ENCODE data around the gene XKR3.

XKR3 gene

DNA sequence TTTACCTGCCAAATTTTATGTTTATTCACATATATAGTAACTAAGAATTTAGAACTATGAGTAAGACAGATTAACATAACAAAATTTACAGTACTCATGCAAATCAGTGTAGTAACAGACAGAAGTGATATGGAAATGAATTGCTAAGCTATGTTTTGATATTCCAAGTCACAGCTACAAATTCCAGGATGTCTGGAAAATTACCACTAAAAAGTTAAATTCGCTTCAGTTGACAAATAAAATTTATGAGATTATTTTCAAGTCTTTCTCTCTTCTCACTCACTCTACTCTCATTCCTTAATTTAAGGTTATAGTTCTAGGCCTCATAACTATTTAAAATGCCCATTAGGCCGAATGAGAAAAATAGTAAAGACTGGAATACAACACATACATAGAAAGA lies 18.1 kb downstream of the XKR3 start:
- ChIA-PET CTCF (interaction anchor here (1.1 kb wide), 1 partner anchor 10 kb away, joined by 3 read pairs; no protein-coding TSS in a partner anchor), POLR2A (no interaction called here)
- TF ChIP-seq, protein P1, sequence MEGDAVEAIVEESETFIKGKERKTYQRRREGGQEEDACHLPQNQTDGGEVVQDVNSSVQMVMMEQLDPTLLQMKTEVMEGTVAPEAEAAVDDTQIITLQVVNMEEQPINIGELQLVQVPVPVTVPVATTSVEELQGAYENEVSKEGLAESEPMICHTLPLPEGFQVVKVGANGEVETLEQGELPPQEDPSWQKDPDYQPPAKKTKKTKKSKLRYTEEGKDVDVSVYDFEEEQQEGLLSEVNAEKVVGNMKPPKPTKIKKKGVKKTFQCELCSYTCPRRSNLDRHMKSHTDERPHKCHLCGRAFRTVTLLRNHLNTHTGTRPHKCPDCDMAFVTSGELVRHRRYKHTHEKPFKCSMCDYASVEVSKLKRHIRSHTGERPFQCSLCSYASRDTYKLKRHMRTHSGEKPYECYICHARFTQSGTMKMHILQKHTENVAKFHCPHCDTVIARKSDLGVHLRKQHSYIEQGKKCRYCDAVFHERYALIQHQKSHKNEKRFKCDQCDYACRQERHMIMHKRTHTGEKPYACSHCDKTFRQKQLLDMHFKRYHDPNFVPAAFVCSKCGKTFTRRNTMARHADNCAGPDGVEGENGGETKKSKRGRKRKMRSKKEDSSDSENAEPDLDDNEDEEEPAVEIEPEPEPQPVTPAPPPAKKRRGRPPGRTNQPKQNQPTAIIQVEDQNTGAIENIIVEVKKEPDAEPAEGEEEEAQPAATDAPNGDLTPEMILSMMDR (IDR thresholded peaks at IDR 0.05; ENCODE audit: control extremely low read depth, extremely low read depth, low read depth, missing control alignments) = no peak
- no peak for DNase-seq (ENCODE audit: extremely low spot score)

DNA sequence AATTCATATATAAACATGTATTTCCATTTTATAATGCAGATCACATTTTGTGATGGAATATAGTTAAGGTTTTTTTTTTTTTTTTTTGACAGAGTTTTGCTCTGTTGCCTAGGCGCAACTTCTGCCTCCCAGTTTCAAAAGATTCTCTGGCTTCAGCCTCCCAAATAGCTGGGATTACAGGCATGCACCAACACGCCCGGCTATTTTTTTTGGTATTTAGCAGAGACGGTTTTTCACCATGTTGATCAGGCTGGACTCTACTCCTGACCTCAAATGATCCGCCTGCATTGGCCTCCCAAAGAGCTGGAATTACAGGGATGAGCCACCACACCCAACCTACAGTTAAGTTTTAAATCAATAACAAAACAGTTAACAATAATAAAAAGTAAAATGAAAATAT lies 18.8 kb downstream of the XKR3 start:
- no peak for DNase-seq (ENCODE audit: extremely low spot score)
- POLR2A ChIA-PET = no interaction called here
- CTCF ChIA-PET = no interaction called here
- TF ChIP-seq, protein P1 (IDR thresholded peaks at IDR 0.05; ENCODE audit: control extremely low read depth, extremely low read depth, low read depth, missing control alignments) = no peak

DNA sequence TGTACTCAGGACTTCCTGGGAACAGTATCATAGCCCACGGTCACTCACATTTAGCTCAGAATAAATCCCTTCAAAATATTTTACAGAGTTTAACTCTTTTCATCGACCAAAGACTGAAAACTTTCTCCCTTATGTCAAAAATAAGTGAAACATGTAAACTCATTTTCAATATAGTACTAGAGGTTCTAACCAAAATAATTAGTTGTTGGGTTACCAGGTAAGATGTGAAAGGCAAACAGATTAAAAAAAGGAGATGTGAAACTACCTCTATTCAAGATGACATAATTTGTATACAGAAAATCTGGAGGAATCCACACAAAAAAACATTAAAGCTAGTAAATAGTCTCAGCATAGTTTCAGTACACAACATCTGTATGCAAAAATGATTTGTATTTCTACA lies 20.3 kb downstream of the XKR3 start:
- TF ChIP-seq, protein P1 (IDR thresholded peaks at IDR 0.05; ENCODE audit: control extremely low read depth, extremely low read depth, low read depth, missing control alignments) = no peak
- ChIA-PET CTCF (no interaction called here), POLR2A (no interaction called here)

DNA sequence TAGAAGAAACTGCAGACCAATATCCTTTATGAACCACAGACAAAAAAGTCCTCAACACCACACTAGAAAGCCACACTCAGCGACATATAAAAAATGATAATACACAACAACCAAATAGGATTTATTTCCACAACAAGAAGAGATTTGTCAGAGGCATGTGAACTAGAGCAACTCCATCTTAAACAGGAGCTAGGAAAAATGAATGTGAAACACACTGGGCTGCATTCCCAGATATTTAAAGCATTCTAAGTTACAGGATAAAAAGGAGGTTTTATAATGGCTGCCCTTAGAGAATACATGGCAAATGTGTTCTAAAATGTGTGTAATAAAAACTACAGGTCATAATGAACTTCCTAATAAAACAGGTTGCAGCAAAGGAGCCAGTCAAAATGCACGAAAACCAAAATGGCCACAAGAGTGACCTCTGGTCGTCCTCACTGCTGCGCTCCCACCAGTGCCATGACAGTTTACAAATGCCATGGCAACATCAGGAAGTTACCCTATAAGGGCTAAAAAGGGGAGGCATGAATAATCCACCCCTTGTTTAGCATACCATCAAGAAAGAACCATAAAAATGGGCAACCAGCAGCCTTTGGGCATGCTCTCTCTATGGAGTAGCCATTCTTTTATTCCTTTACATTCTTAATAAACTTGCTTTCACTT lies 21.8 kb downstream of the XKR3 start:
- ChIA-PET CTCF (no interaction called here), POLR2A (no interaction called here)
- no peak for DNase-seq (ENCODE audit: extremely low spot score)

More for the DNA sequence above, 20.3 kb downstream of the XKR3 start:
- no peak for DNase-seq (ENCODE audit: extremely low spot score)

DNA sequence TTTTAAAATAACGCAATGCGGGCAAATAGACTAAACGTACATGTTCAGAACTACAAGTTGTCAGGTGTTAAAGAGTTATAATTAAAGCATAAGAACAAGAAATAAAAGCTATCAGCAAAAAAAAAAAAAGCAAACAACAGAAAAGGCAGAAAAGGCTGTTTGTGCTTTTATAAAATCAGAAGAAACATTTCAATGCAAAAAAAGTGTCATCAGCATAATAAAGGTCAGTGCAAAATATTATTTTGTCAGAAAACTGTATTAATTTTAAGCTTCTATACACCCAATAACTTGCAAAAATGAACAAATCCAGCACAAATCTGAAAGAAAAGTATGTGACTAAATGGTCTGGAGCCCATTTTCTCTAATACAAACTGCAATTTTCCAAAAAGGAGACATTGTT lies 23.6 kb downstream of the XKR3 start:
- TF ChIP-seq, protein P1 (IDR thresholded peaks at IDR 0.05; ENCODE audit: control extremely low read depth, extremely low read depth, low read depth, missing control alignments) = no peak
- DNase-seq (ENCODE audit: extremely low spot score) = no peak
- ChIA-PET POLR2A (no interaction called here), CTCF (interaction anchor here (1.3 kb wide), 1 partner anchor 12 kb away, joined by 3 read pairs; no protein-coding TSS in a partner anchor)

More for the DNA sequence above, 21.8 kb downstream of the XKR3 start:
- TF ChIP-seq, protein P1 (IDR thresholded peaks at IDR 0.05; ENCODE audit: control extremely low read depth, extremely low read depth, low read depth, missing control alignments) = no peak

DNA sequence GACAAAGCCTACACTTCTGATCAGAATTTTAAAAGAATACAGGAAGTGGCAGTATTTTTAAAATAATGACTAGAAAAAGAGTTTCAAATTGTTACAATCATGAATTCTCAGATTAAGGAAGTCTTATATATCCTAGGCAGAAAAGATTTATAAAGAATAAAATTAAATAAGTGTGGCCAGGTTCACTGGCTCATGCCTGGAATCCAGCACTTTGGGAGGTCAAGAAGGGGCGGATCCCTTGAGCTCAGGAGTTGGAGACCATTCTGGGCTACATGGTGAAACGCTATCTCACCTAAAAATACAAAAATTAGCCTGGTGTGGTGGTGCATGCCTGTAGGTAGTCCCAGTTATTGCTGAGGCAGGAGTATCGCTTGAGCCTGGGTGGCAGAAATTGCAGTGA lies 24.1 kb downstream of the XKR3 start:
- DNase-seq (ENCODE audit: extremely low spot score) = no peak
- TF ChIP-seq, protein P1 (IDR thresholded peaks at IDR 0.05; ENCODE audit: control extremely low read depth, extremely low read depth, low read depth, missing control alignments) = no peak
- CTCF ChIA-PET = no interaction called here
- POLR2A ChIA-PET = no interaction called here

Measured in GM10248 (cell line).